Astrocyte (in vitro differentiated cells and primary cell): ENCODE data around the gene KRT73.

Source experiments
- EZH2 ChIP-seq: IDR thresholded peaks from 2 replicates; pipeline ENCODE4 v1.6.1; 2012; ENCODE audit warnings: mild to moderate bottlenecking, low read length, inconsistent platforms; ENCODE audit not compliant: insufficient read depth
- TF ChIP-seq, protein P1 (sequence below): IDR thresholded peaks from 2 replicates; pipeline ENCODE4 v1.5.1; 2011; ENCODE audit warnings: low read depth, mild to moderate bottlenecking, inconsistent platforms, low read length, moderate library complexity; ENCODE audit not compliant: insufficient read depth

DNA sequence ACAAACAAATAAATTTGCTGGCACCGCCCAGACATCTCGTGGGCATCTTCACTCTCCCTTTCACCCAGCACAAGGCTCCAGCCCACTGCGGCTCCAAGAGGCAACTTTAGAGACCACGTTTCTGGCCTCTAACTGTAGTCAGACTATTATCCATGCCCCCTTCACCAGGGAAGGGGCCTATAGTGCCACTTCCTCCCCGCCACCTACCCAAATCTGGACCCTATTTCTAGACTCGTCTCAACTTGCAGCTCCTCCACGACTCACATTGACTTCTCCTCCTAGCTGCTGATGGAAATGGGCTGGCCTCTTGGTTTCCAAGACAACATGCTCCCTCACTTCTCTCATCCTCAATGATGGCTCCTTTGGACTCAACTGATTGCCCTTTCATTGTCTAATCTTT is 49.6 kb upstream of the KRT73 start:
- TF ChIP-seq, protein P1, sequence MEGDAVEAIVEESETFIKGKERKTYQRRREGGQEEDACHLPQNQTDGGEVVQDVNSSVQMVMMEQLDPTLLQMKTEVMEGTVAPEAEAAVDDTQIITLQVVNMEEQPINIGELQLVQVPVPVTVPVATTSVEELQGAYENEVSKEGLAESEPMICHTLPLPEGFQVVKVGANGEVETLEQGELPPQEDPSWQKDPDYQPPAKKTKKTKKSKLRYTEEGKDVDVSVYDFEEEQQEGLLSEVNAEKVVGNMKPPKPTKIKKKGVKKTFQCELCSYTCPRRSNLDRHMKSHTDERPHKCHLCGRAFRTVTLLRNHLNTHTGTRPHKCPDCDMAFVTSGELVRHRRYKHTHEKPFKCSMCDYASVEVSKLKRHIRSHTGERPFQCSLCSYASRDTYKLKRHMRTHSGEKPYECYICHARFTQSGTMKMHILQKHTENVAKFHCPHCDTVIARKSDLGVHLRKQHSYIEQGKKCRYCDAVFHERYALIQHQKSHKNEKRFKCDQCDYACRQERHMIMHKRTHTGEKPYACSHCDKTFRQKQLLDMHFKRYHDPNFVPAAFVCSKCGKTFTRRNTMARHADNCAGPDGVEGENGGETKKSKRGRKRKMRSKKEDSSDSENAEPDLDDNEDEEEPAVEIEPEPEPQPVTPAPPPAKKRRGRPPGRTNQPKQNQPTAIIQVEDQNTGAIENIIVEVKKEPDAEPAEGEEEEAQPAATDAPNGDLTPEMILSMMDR = no peak
- no peak for TF ChIP-seq EZH2
